IMR-90 (cell line): ENCODE data around the gene OTOA. TPM values are rescaled to one million over a fixed set of nuclear protein-coding genes. Genes with fewer than 3 reads are reported as not detected.

ENCODE experiments used
- ATAC-seq: fragments of 200-7000 bp; cut with Tn5 transposase; 2 replicates; pipeline ENCODE4 v1.9.1; 2020; ENCODE audit warnings: low read depth, mild to moderate bottlenecking, moderate library complexity
- BruUV-seq: library from RNA; stranded (reverse); fragments of 400-500 nt; replicated peaks from 2 replicates; lab custom pipeline; 2021; lab: Mats Ljungman, UMichigan
- CTCF ChIA-PET: fragments of 300-600 bp; formaldehyde crosslinking; extraction: SDS; loops from one replicate; lab custom pipeline; 2021; ENCODE audit warnings: antibody characterized with exemption; lab: Yijun Ruan, JAX
- POLR2A ChIA-PET: fragments of 300-600 bp; sonication (Branson Sonifier 250); formaldehyde crosslinking; loops from one replicate; lab custom pipeline; 2022; ENCODE audit warnings: antibody characterized with exemption; ENCODE audit not compliant: unreplicated experiment; lab: Charles Lee
- DNase-seq: peaks from one replicate; pipeline ENCODE4 v3.0.0; 2013
- H2AFZ ChIP-seq: replicated peaks from 2 replicates; pipeline ENCODE3; 2013; ENCODE audit warnings: low read length, mild to moderate bottlenecking; ENCODE audit not compliant: poor library complexity
- H2AK5ac ChIP-seq: 2 replicates; pipeline ENCODE4 v1.6.1; 2013; ENCODE audit warnings: low read depth, low read length, inconsistent platforms
- H2AK9ac ChIP-seq: replicated peaks from 2 replicates; pipeline ENCODE3; 2013; ENCODE audit warnings: mild to moderate bottlenecking, low read depth, low read length, moderate library complexity; ENCODE audit not compliant: poor library complexity
- H2BK120ac ChIP-seq: 2 replicates; pipeline ENCODE4 v1.6.1; 2013; ENCODE audit warnings: low read depth, low read length, inconsistent platforms
- H2BK15ac ChIP-seq: 3 replicates; pipeline ENCODE4 v1.6.1; 2013; ENCODE audit warnings: low read depth, low read length, inconsistent platforms
- H2BK20ac ChIP-seq: 2 replicates; pipeline ENCODE4 v1.6.1; 2013; ENCODE audit warnings: low read depth, mild to moderate bottlenecking, inconsistent platforms, low read length, moderate library complexity
- H2BK5ac ChIP-seq: 2 replicates; pipeline ENCODE4 v1.6.1; 2013; ENCODE audit warnings: mild to moderate bottlenecking, low read depth, low read length, inconsistent platforms; ENCODE audit not compliant: poor library complexity, severe bottlenecking
- H3K14ac ChIP-seq: replicated peaks from 2 replicates; pipeline ENCODE4 v1.6.1; 2013; ENCODE audit warnings: low read depth, low read length, inconsistent platforms
- H3K18ac ChIP-seq: 2 replicates; pipeline ENCODE4 v1.6.1; 2013; ENCODE audit warnings: low read depth, low read length, control low read depth
- H3K23ac ChIP-seq: 2 replicates; pipeline ENCODE4 v1.6.1; 2013; ENCODE audit warnings: low read depth, low read length, inconsistent platforms
- H3K27ac ChIP-seq: 2 replicates; pipeline ENCODE4 v1.5.1; 2013; ENCODE audit warnings: mild to moderate bottlenecking, control low read depth, low read length; ENCODE audit not compliant: insufficient read depth
- H3K27me3 ChIP-seq: 2 replicates; pipeline ENCODE4 v1.6.1; 2013; ENCODE audit warnings: low read length; ENCODE audit not compliant: control insufficient read depth, insufficient read depth
- H3K36me3 ChIP-seq: 2 replicates; pipeline ENCODE4 v1.6.1; 2013; ENCODE audit warnings: low read length, mixed read lengths; ENCODE audit not compliant: control insufficient read depth, insufficient read depth
- H3K4ac ChIP-seq: 2 replicates; pipeline ENCODE4 v1.6.1; 2013; ENCODE audit warnings: low read depth, low read length, inconsistent platforms
- H3K4me1 ChIP-seq: 2 replicates; pipeline ENCODE4 v1.6.1; 2013; ENCODE audit warnings: low read length, mixed read lengths; ENCODE audit not compliant: control insufficient read depth, insufficient read depth
- H3K4me2 ChIP-seq: 2 replicates; pipeline ENCODE4 v1.6.1; 2013; ENCODE audit warnings: low read depth, mild to moderate bottlenecking, control low read depth, low read length, moderate library complexity
- H3K4me3 ChIP-seq: 2 replicates; pipeline ENCODE4 v1.5.1; 2013; ENCODE audit warnings: low read depth, mild to moderate bottlenecking, control low read depth, low read length, moderate library complexity; ENCODE audit not compliant: insufficient read depth
- H3K56ac ChIP-seq: 2 replicates; pipeline ENCODE4 v1.6.1; 2013; ENCODE audit warnings: low read length, inconsistent platforms; ENCODE audit not compliant: insufficient read depth; ENCODE audit errors: extremely low read depth
- H3K79me1 ChIP-seq, 2 experiments: 2 replicates each; pipeline ENCODE4 v1.6.1; 2013; ENCODE audit warnings: low read length in 2 of 2, inconsistent platforms in 1 of 2, low read depth in 1 of 2
- H3K9ac ChIP-seq: 2 replicates; pipeline ENCODE4 v1.6.1; 2013; ENCODE audit warnings: low read depth, low read length, control low read depth
- H3K9me1 ChIP-seq: 2 replicates; pipeline ENCODE4 v1.6.1; 2013; ENCODE audit warnings: low read length, inconsistent platforms; ENCODE audit not compliant: insufficient read depth
- H3K9me3 ChIP-seq: 2 replicates; pipeline ENCODE4 v1.6.1; 2013; ENCODE audit warnings: low read length; ENCODE audit not compliant: control insufficient read depth, insufficient read depth
- H4K20me1 ChIP-seq: 2 replicates; pipeline ENCODE4 v1.6.1; 2013; ENCODE audit warnings: low read length, inconsistent platforms; ENCODE audit not compliant: insufficient read depth
- H4K5ac ChIP-seq: 2 replicates; pipeline ENCODE4 v1.6.1; 2013; ENCODE audit warnings: mild to moderate bottlenecking, low read depth, low read length, control low read depth
- H4K8ac ChIP-seq, 2 experiments: 2 replicates each; pipeline ENCODE4 v1.6.1; 2013; ENCODE audit warnings: low read depth in 2 of 2, low read length in 2 of 2, control low read depth in 1 of 2, inconsistent platforms in 1 of 2
- H4K91ac ChIP-seq: 2 replicates; pipeline ENCODE4 v1.6.1; 2013; ENCODE audit warnings: low read depth, low read length, inconsistent platforms; ENCODE audit not compliant: insufficient read depth
- BHLHE40 ChIP-seq: fragments of 150-350 bp; IDR thresholded peaks from 2 replicates; pipeline ENCODE4 v1.6.1; 2016; ENCODE audit warnings: mild to moderate bottlenecking, low read depth, low read length
- CEBPB ChIP-seq: IDR thresholded peaks from 2 replicates; pipeline ENCODE4 v1.6.1; 2012; ENCODE audit warnings: low read depth, low read length, improper control_type of control experiment
- CHD1 ChIP-seq: IDR thresholded peaks from 2 replicates; pipeline ENCODE4 v1.6.1; 2012; ENCODE audit warnings: low read depth, low read length, improper control_type of control experiment
- FOS ChIP-seq: fragments of 150-350 bp; IDR thresholded peaks from 2 replicates; pipeline ENCODE4 v1.6.1; 2016; ENCODE audit warnings: low read depth, low read length
- MAFK ChIP-seq: IDR thresholded peaks from 2 replicates; pipeline ENCODE4 v1.6.1; 2012; ENCODE audit warnings: low read depth, low read length, improper control_type of control experiment
- MAZ ChIP-seq: IDR thresholded peaks from 2 replicates; pipeline ENCODE4 v1.6.1; 2012; ENCODE audit warnings: low read depth, mild to moderate bottlenecking, low read length, improper control_type of control experiment, moderate library complexity, borderline replicate concordance
- MXI1 ChIP-seq: IDR thresholded peaks from 2 replicates; pipeline ENCODE4 v1.6.1; 2012; ENCODE audit warnings: low read depth, mild to moderate bottlenecking, low read length, moderate library complexity, borderline replicate concordance
- NFE2L2 ChIP-seq: fragments of 150-350 bp; IDR thresholded peaks from 2 replicates; pipeline ENCODE4 v1.6.1; 2016; ENCODE audit warnings: low read depth, mild to moderate bottlenecking, low read length
- POLR2A ChIP-seq: IDR thresholded peaks from 2 replicates; pipeline ENCODE4 v1.6.1; 2012; ENCODE audit warnings: mild to moderate bottlenecking, low read depth, low read length
- RAD21 ChIP-seq: IDR thresholded peaks from 2 replicates; pipeline ENCODE4 v1.6.1; 2012; ENCODE audit warnings: low read length, improper control_type of control experiment
- RCOR1 ChIP-seq: IDR thresholded peaks from 2 replicates; pipeline ENCODE4 v1.6.1; 2012; ENCODE audit warnings: mild to moderate bottlenecking, low read length, improper control_type of control experiment; ENCODE audit not compliant: insufficient replicate concordance
- RFX5 ChIP-seq: IDR thresholded peaks from 2 replicates; pipeline ENCODE4 v1.8.0; 2012; ENCODE audit warnings: low read depth, mild to moderate bottlenecking, low read length, moderate library complexity
- SMC3 ChIP-seq: fragments of 150-350 bp; IDR thresholded peaks from 2 replicates; pipeline ENCODE4 v1.6.1; 2016; ENCODE audit warnings: low read depth, mild to moderate bottlenecking, antibody characterized with exemption, low read length, moderate library complexity
- WGBS, 2 experiments: methylation state at CpG; one replicate each; pipeline versions ENCODE4 v1.1.5 to v1.1.7; 2013; ENCODE audit warnings: missing lambda C conversion rate in 2 of 2; ENCODE audit not compliant: insufficient read length in 1 of 2; ENCODE audit errors: extremely low coverage in 2 of 2; 5-methylcytosine and 5-hydroxymethylcytosine counted together
- dilution Hi-C: fragments of 300-500 bp; cut with HindIII; formaldehyde crosslinking; loops from one replicate; pipeline ENCODE4 v1.14.3; 2018; ENCODE audit warnings: low sequenced_read_pairs; ENCODE audit not compliant: unreplicated experiment
- in situ Hi-C: fragments of 300-500 bp; cut with MboI; formaldehyde crosslinking; loops from 3 replicates; pipeline ENCODE4 v1.14.3; 2019; ENCODE audit warnings: low sequenced_read_pairs, inconsistent platforms, mixed read lengths
- intact Hi-C: fragments of 100-400 bp; cut with micrococcal nuclease; formaldehyde crosslinking; loops from 2 replicates; pipeline ENCODE4 v1.10.0; 2022
- polyA plus RNA-seq, 3 experiments: library from polyadenylated mRNA; depleted of rRNA; stranded (reverse); fragments of >200 nt; gene quantifications; 2 replicates each; pipeline ENCODE4 v1.2.3, GENCODE V29; 2012; ENCODE audit warnings: low replicate concordance in 1 of 3
- total RNA-seq: library from RNA; depleted of rRNA; stranded (reverse); fragments of >200 nt; gene quantifications from 2 replicates; pipeline ENCODE4 v1.2.3, GENCODE V29; 2012
- TF ChIP-seq, protein P1 (sequence below): fragments of 150-350 bp; IDR thresholded peaks from 2 replicates; pipeline ENCODE4 v1.6.1; 2016; ENCODE audit warnings: low read depth, mild to moderate bottlenecking, low read length, moderate library complexity, borderline replicate concordance
- TF ChIP-seq, protein P2 (sequence below): fragments of 150-350 bp; IDR thresholded peaks from 2 replicates; pipeline ENCODE4 v1.6.1; 2017; ENCODE audit warnings: mild to moderate bottlenecking, antibody characterized with exemption, low read length, low read depth
- TF ChIP-seq, protein P3 (sequence below): conservative IDR thresholded peaks from 2 replicates; pipeline ENCODE4 v1.5.1; 2012; ENCODE audit warnings: mild to moderate bottlenecking, low read depth, low read length, improper control_type of control experiment

Gene OTOA
- total and polyA plus RNA-seq, 2 of the 4 experiments (the other 2 are of a cell fraction): 0.02 TPM; not detected in 1

DNA sequence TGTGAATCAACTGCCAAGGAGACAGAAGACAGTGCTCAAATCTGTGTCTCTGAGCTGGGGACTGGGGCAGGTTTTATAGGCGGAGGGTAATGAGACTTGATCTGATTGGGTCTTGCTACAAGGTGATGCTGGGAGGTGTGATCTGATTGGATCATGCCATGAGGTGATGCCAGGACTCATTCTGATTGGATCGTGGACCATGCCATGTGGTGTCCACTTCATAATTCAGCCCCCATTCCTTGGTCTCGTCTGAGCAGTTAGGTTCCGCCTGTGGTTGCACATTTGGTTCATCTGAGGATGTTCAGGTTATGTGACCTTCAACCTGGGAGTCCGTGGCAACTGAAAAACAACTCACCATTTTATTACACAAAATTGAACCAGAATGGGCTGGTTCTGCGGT lies 41.0 kb downstream of the OTOA start:
- intact Hi-C loops: loop anchor here (5.0 kb wide), 2 partner anchors 47 to 98 kb away; no protein-coding TSS in a partner anchor
- CTCF ChIA-PET: no interaction called here

More for the DNA sequence above, 41.0 kb downstream of the OTOA start:
- Histone ChIP-seq H3K9me3 (no peaks in the 10 kb centered on the region), H3K4me1 (no peaks in the 10 kb centered on the region), H3K9me1 (no peaks in the 10 kb centered on the region), H3K4ac (no peak overlapping the region), H2AFZ (no peak overlapping the region), H3K27me3 (peaks cover 7% of the 10 kb centered on the region; the same call in 1 of the 2 replicates), H2BK15ac (no peak overlapping the region), H3K23ac (no peak overlapping the region), H3K14ac (no peak overlapping the region), H3K18ac (no peak overlapping the region), H4K8ac (no peak overlapping the region), H2AK5ac (no peak overlapping the region), H2BK20ac (no peak overlapping the region), H3K9ac (no peak overlapping the region), H2AK9ac (no peak overlapping the region), H3K27ac (no peak overlapping the region), H3K56ac (no peak overlapping the region), H3K4me3 (no peak overlapping the region), H4K5ac (no peak overlapping the region), H3K36me3 (no peaks in the 10 kb centered on the region), H4K20me1 (no peaks in the 10 kb centered on the region), H4K91ac (no peak overlapping the region), H2BK120ac (no peak overlapping the region), H3K4me2 (no peak overlapping the region), H2BK5ac (no peak overlapping the region), H3K79me1 (no peaks in the 10 kb centered on the region)
- TF ChIP-seq POLR2A: no peak
- no peak for TF ChIP-seq RAD21
- TF ChIP-seq RFX5: no peak
- no peak for TF ChIP-seq CEBPB
- TF ChIP-seq BHLHE40: no peak
- no peak for TF ChIP-seq MAZ
- no peak for TF ChIP-seq CHD1
- TF ChIP-seq, protein P1, sequence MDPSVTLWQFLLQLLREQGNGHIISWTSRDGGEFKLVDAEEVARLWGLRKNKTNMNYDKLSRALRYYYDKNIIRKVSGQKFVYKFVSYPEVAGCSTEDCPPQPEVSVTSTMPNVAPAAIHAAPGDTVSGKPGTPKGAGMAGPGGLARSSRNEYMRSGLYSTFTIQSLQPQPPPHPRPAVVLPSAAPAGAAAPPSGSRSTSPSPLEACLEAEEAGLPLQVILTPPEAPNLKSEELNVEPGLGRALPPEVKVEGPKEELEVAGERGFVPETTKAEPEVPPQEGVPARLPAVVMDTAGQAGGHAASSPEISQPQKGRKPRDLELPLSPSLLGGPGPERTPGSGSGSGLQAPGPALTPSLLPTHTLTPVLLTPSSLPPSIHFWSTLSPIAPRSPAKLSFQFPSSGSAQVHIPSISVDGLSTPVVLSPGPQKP: no peak
- no peak for TF ChIP-seq MXI1
- no peak for TF ChIP-seq RCOR1
- no peak for TF ChIP-seq MAFK
- no peak for TF ChIP-seq SMC3
- no peak for TF ChIP-seq NFE2L2
- TF ChIP-seq, protein P2, sequence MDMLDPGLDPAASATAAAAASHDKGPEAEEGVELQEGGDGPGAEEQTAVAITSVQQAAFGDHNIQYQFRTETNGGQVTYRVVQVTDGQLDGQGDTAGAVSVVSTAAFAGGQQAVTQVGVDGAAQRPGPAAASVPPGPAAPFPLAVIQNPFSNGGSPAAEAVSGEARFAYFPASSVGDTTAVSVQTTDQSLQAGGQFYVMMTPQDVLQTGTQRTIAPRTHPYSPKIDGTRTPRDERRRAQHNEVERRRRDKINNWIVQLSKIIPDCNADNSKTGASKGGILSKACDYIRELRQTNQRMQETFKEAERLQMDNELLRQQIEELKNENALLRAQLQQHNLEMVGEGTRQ: no peak
- TF ChIP-seq, protein P3, sequence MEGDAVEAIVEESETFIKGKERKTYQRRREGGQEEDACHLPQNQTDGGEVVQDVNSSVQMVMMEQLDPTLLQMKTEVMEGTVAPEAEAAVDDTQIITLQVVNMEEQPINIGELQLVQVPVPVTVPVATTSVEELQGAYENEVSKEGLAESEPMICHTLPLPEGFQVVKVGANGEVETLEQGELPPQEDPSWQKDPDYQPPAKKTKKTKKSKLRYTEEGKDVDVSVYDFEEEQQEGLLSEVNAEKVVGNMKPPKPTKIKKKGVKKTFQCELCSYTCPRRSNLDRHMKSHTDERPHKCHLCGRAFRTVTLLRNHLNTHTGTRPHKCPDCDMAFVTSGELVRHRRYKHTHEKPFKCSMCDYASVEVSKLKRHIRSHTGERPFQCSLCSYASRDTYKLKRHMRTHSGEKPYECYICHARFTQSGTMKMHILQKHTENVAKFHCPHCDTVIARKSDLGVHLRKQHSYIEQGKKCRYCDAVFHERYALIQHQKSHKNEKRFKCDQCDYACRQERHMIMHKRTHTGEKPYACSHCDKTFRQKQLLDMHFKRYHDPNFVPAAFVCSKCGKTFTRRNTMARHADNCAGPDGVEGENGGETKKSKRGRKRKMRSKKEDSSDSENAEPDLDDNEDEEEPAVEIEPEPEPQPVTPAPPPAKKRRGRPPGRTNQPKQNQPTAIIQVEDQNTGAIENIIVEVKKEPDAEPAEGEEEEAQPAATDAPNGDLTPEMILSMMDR: no peak
- no peak for TF ChIP-seq FOS
- WGBS, 2 experiments: no CpG with 5 or more reads among the region's 6 CpGs
- POLR2A ChIA-PET: no interaction called here
- ATAC-seq (no peak), DNase-seq (no peak)
- dilution Hi-C loops (no loop called here), in situ Hi-C loops (loop anchor here (10.0 kb wide), 1 partner anchor 120 kb away; no protein-coding TSS in a partner anchor)
- BruUV-seq: no TSS peak
